ENCODE measurements around the gene VANGL1.

GRCh38 chr1:115592264-115592663, 49.5 kb upstream of the VANGL1 start:
- no peak for TF ChIP-seq CTCF (conservative IDR thresholded peaks at IDR 0.05 in 1 of 2, IDR thresholded peaks at IDR 0.05 in 1 of 2; ENCODE audit: extremely low read depth in 1 of 2, insufficient read depth in 1 of 2, low read depth in 1 of 2, low read length in 2 of 2)
- TF ChIP-seq EZH2 (IDR thresholded peaks at IDR 0.05; ENCODE audit: borderline replicate concordance, low read length): no peak
